Left lung (tissue), 10 donors: ENCODE results near the gene C2orf72. TPM values are rescaled to one million over a fixed set of nuclear protein-coding genes. Genes with fewer than 3 reads are reported as not detected.

Experiments
- ATAC-seq: fragments of 200-7000 bp; cut with Tn5 transposase; one replicate; pipeline ENCODE4 v1.9.1; 2020; ENCODE audit warnings: moderate library complexity
- DNase-seq, 4 donors: peaks; one replicate each; pipeline ENCODE4 v3.0.0-alpha.2; 2013 to 2020
- H3K27ac ChIP-seq, 2 donors: fragments of 200-600 bp; sonication (generic) in 1 of 2; one replicate each; pipeline versions ENCODE4 v1.5.0 to v1.8.0; 2020 to 2021
- H3K27me3 ChIP-seq, 2 donors: fragments of 200-600 bp; sonication (generic) in 1 of 2; one replicate each; pipeline versions ENCODE4 v1.5.0 to v1.8.0; 2020 to 2021
- H3K36me3 ChIP-seq, 2 donors: fragments of 200-600 bp; sonication (generic) in 1 of 2; one replicate each; pipeline versions ENCODE4 v1.5.0 to v1.8.0; 2020 to 2021
- H3K4me1 ChIP-seq, 2 donors: fragments of 200-600 bp; one replicate each; pipeline ENCODE4 v1.8.0; 2021
- H3K4me3 ChIP-seq, 2 donors: fragments of 200-600 bp; sonication (generic) in 1 of 2; one replicate each; pipeline versions ENCODE4 v1.5.0 to v1.8.0; 2020 to 2021; ENCODE audit warnings: mild to moderate bottlenecking in 1 of 2
- H3K9me3 ChIP-seq, 2 donors: fragments of 200-600 bp; sonication (generic) in 1 of 2; one replicate each; pipeline versions ENCODE4 v1.5.0 to v1.8.0; 2020 to 2021
- CTCF ChIP-seq, 2 donors: fragments of 200-600 bp; sonication (generic) in 1 of 2; IDR thresholded peaks; one replicate each; pipeline versions ENCODE4 v1.5.0 to v1.8.0; 2021; ENCODE audit warnings: antibody characterized with exemption in 2 of 2
- intact Hi-C, 2 donors: fragments of 100-400 bp; cut with DNase I; formaldehyde crosslinking; loops; one replicate each; pipeline versions ENCODE4 v1.11.2 to v1.14.2; 2022
- polyA plus RNA-seq, 6 donors: library from polyadenylated mRNA; unstranded; fragments of 120-200 nt; gene quantifications; one replicate each; pipeline ENCODE4 v1.2.1, GENCODE V29; 2013; ENCODE audit not compliant: insufficient read length in 6 of 6
- total RNA-seq, 2 donors: library from RNA; stranded (reverse); fragmentation: NEBNext Ultra II Directional; extraction: Animal tissue kit (Norgen Biotek cat#: 25700); gene quantifications; one replicate each; pipeline ENCODE4 v1.2.1, GENCODE V29; 2021
- donor health status: DM: no; HTN: yes; CAD: no.
- donor health status: DM: no; HTN: no; CAD: no.

C2orf72 gene
- total and polyA plus RNA-seq, 8 donors: 0.21 to 1.1 (median 0.53) TPM

GRCh38 chr2:231007286-231008098 lies 29.8 kb upstream of the C2orf72 start:
- no peak for ATAC-seq
- peaks cover 0 to 25% of the 10 kb centered on the region in 2 donors for H3K27me3 ChIP-seq
- intact Hi-C loops: no loop called here
- H3K4me3 ChIP-seq: no peak overlapping the region
- DNase-seq: no peak
- no peaks in the 10 kb centered on the region for H3K4me1 ChIP-seq
- no peaks in the 10 kb centered on the region for H3K9me3 ChIP-seq
- H3K27ac ChIP-seq: no peak overlapping the region
- TF ChIP-seq CTCF (IDR thresholded peaks at IDR 0.05): no peak
- H3K36me3 ChIP-seq: no peaks in the 10 kb centered on the region

- Histone ChIP-seq H3K27ac (no peak overlapping the region), H3K9me3 (no peaks in the 10 kb centered on the region), H3K36me3 (no peaks in the 10 kb centered on the region), H3K4me3 (no peak overlapping the region), H3K4me1 (no peaks in the 10 kb centered on the region), H3K27me3 (peaks cover 0 to 26% of the 10 kb centered on the region in 2 donors)
- DNase-seq (no peak), ATAC-seq (no peak)
- no peak for TF ChIP-seq CTCF (IDR thresholded peaks at IDR 0.05)
- intact Hi-C loops: no loop called here
These were observed 29.2 kb upstream of the C2orf72 start for GRCh38 chr2:231008131-231008530.

DNA sequence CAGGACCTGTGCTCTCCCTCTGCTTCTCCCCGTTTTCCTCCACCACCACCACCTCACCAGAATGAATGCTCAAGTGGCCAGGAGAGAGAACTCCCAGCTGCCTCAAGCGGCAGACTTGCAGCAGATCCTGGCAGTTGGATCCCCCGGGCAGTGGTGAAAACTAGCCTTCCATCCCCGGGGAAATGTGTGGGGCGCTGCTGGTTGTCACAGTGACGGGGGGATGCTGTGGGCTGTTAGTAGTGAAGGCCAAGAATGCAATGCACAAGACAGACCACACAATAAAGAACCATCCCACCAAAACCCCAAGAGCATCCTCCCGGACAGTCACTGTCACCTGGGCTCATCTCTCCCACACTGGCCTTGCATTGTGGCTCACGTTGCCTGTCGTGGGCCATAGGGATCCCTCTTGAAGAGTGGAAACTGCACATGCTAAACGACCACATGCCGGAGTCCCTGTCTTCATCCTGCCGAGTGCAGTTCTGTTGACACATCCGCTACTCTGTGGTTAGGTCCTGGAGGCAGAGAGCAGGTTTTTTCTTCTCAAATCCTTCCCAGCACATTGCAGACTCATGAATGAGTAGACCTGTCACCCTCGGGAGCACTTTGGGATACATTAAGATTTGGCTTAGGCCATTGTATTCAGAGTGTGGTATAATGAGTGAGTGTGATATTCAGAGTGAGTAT lies 27.9 kb upstream of the C2orf72 start:
- ATAC-seq: no peak
- no peak overlapping the region for H3K27ac ChIP-seq
- intact Hi-C loops: no loop called here

DNA sequence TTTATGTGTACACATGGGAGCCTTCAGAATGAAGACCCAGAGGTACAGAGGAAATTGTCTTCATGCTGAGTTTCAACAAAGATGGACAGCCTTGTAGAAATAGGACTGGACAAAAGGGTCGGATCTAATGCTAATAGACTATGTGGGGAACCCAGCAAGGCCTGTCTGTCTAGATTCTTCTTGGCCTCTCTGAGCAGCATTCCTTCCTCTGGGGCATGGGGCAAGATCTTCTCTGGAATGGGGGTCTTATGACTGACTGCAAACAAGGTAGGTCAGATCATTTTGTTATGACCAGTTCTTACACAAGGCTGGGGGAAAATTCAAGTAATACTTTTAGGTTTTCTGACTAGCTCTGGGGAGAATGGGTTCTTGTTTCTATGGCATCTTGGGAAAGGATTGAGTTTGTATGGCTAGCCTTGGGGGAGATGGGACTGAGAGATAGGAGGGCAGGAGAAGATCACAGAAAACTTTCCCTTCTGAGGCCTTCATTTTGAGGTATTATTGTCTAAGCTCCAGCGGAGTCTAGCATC lies 27.1 kb upstream of the C2orf72 start:
- Histone ChIP-seq H3K36me3 (no peaks in the 10 kb centered on the region), H3K27me3 (peaks cover 0 to 44% of the 10 kb centered on the region in 2 donors), H3K27ac (no peak overlapping the region), H3K9me3 (no peaks in the 10 kb centered on the region), H3K4me3 (no peak overlapping the region), H3K4me1 (no peaks in the 10 kb centered on the region)
- no peak for TF ChIP-seq CTCF (IDR thresholded peaks at IDR 0.05)
- ATAC-seq (no peak), DNase-seq (no peak)
- intact Hi-C loops: no loop called here

More for the DNA sequence above, 27.9 kb upstream of the C2orf72 start:
- Histone ChIP-seq H3K36me3 (no peaks in the 10 kb centered on the region), H3K4me3 (no peak overlapping the region), H3K4me1 (no peaks in the 10 kb centered on the region), H3K27me3 (peaks cover 0 to 35% of the 10 kb centered on the region in 2 donors), H3K9me3 (no peaks in the 10 kb centered on the region)
- no peak for DNase-seq
- no peak for TF ChIP-seq CTCF (IDR thresholded peaks at IDR 0.05)

- intact Hi-C loops: no loop called here
These were observed 25.8 kb upstream of the C2orf72 start for GRCh38 chr2:231011526-231011925.

More at GRCh38 chr2:231011526-231011925, 25.8 kb upstream of the C2orf72 start:
- Histone ChIP-seq H3K27me3 (peaks cover 0 to 48% of the 10 kb centered on the region in 2 donors), H3K27ac (no peak overlapping the region), H3K4me3 (no peak overlapping the region), H3K36me3 (no peaks in the 10 kb centered on the region), H3K9me3 (no peaks in the 10 kb centered on the region), H3K4me1 (no peaks in the 10 kb centered on the region)
- ATAC-seq: no peak
- no peak for TF ChIP-seq CTCF (IDR thresholded peaks at IDR 0.05)
- DNase-seq: no peak
